SK-N-SH (cell line): ENCODE results near the gene CSTB.

Experiments
- CTCF ChIP-seq: fragments of 200-600 bp; sonication (generic); IDR thresholded peaks from 2 replicates; pipeline ENCODE4 v1.6.1; 2017; ENCODE audit warnings: antibody characterized with exemption, mild to moderate bottlenecking, moderate library complexity
- NFIC ChIP-seq: IDR thresholded peaks from 2 replicates; pipeline ENCODE4 v1.4.0; 2012; ENCODE audit warnings: borderline replicate concordance
- POLR2AphosphoS5 ChIP-seq: IDR thresholded peaks from 2 replicates; pipeline ENCODE4 v1.6.1; 2012; ENCODE audit warnings: low read depth, low read length
- SIN3A ChIP-seq: IDR thresholded peaks from 2 replicates; pipeline ENCODE4 v1.6.1; 2012; ENCODE audit warnings: low read depth, mild to moderate bottlenecking, low read length, moderate library complexity, borderline replicate concordance
- SMC3 ChIP-seq: IDR thresholded peaks from 2 replicates; pipeline ENCODE4 v1.6.1; 2012; ENCODE audit warnings: low read depth, low read length, improper control_type of control experiment
- TF ChIP-seq, protein P1 (sequence below): IDR thresholded peaks from 2 replicates; pipeline ENCODE4 v1.4.0; 2012; ENCODE audit warnings: low read depth

GRCh38 chr21:43805275-43805800, 29.2 kb upstream of the CSTB start:
- TF ChIP-seq CTCF (no peak), SMC3 (no peak), NFIC (no peak), SIN3A (no peak), POLR2AphosphoS5 (no peak)
- TF ChIP-seq, protein P1, sequence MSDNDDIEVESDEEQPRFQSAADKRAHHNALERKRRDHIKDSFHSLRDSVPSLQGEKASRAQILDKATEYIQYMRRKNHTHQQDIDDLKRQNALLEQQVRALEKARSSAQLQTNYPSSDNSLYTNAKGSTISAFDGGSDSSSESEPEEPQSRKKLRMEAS: no peak
